H9 (cell line): Measurements from ENCODE around the gene TMEM127. TPM values are rescaled to one million over a fixed set of nuclear protein-coding genes. Genes with fewer than 3 reads are reported as not detected.

Experiments used
- DNase-seq: peaks from one replicate; pipeline ENCODE4 v3.0.0-alpha.2; 2017
- H2AFZ ChIP-seq: one replicate; pipeline ENCODE4 v1.6.1; 2013; ENCODE audit warnings: mild to moderate bottlenecking, low read length, control low read depth, moderate library complexity
- H2AK5ac ChIP-seq: 2 replicates; pipeline ENCODE4 v1.6.1; 2013; ENCODE audit warnings: low read length, control low read depth, mixed read lengths; ENCODE audit not compliant: insufficient read length
- H2BK120ac ChIP-seq: one replicate; pipeline ENCODE4 v1.6.1; 2013; ENCODE audit warnings: low read depth, mild to moderate bottlenecking, low read length, control low read depth, inconsistent platforms; ENCODE audit not compliant: poor library complexity, severe bottlenecking
- H2BK12ac ChIP-seq: 2 replicates; pipeline ENCODE4 v1.6.1; 2013; ENCODE audit warnings: low read length, control low read depth, mixed read lengths, low read depth; ENCODE audit not compliant: insufficient read length
- H2BK15ac ChIP-seq: 2 replicates; pipeline ENCODE4 v1.6.1; 2013; ENCODE audit warnings: low read depth, low read length, control low read depth
- H2BK20ac ChIP-seq: one replicate; pipeline ENCODE4 v1.6.1; 2013; ENCODE audit warnings: low read depth, mild to moderate bottlenecking, low read length, control low read depth, inconsistent platforms; ENCODE audit not compliant: poor library complexity, severe bottlenecking
- H2BK5ac ChIP-seq: 2 replicates; pipeline ENCODE4 v1.6.1; 2013; ENCODE audit warnings: low read length, control low read depth, mixed read lengths; ENCODE audit not compliant: insufficient read length
- H3K14ac ChIP-seq: 2 replicates; pipeline ENCODE4 v1.6.1; 2013; ENCODE audit warnings: low read length, control low read depth; ENCODE audit not compliant: insufficient read depth
- H3K18ac ChIP-seq: 2 replicates; pipeline ENCODE4 v1.6.1; 2013; ENCODE audit warnings: low read depth, mild to moderate bottlenecking, mixed read lengths, low read length, control low read depth; ENCODE audit not compliant: insufficient read length
- H3K23ac ChIP-seq: 2 replicates; pipeline ENCODE4 v1.6.1; 2013; ENCODE audit warnings: low read length, control low read depth, mixed read lengths, low read depth; ENCODE audit not compliant: insufficient read length
- H3K23me2 ChIP-seq: 2 replicates; pipeline ENCODE4 v1.6.1; 2013; ENCODE audit warnings: low read depth, mild to moderate bottlenecking, mixed read lengths, low read length, control low read depth; ENCODE audit not compliant: insufficient read length, poor library complexity, severe bottlenecking
- H3K27ac ChIP-seq: 2 replicates; pipeline ENCODE4 v1.5.1; 2013; ENCODE audit warnings: low read length, control low read depth, mixed read lengths, low read depth; ENCODE audit not compliant: insufficient read length
- H3K27me3 ChIP-seq: 2 replicates; pipeline ENCODE4 v1.6.1; 2013; ENCODE audit warnings: low read length, control low read depth, inconsistent platforms; ENCODE audit not compliant: insufficient read depth
- H3K4ac ChIP-seq: 2 replicates; pipeline ENCODE4 v1.6.1; 2013; ENCODE audit warnings: low read depth, mild to moderate bottlenecking, control low read depth, inconsistent platforms, low read length, moderate library complexity
- H3K4me1 ChIP-seq: 2 replicates; pipeline ENCODE4 v1.6.1; 2013; ENCODE audit warnings: low read length, control low read depth, inconsistent platforms; ENCODE audit not compliant: insufficient read depth
- H3K4me2 ChIP-seq: 2 replicates; pipeline ENCODE4 v1.6.1; 2013; ENCODE audit warnings: low read length, control low read depth, mixed read lengths; ENCODE audit not compliant: insufficient read length, insufficient read depth
- H3K56ac ChIP-seq: 2 replicates; pipeline ENCODE4 v1.6.1; 2013; ENCODE audit warnings: low read depth, mild to moderate bottlenecking, mixed read lengths, low read length, control low read depth; ENCODE audit not compliant: insufficient read length
- H3K79me1 ChIP-seq: 2 replicates; pipeline ENCODE4 v1.6.1; 2013; ENCODE audit warnings: low read depth, mild to moderate bottlenecking, moderate library complexity, low read length, control low read depth, inconsistent platforms; ENCODE audit not compliant: insufficient read depth, poor library complexity, severe bottlenecking
- H3K79me2 ChIP-seq: 2 replicates; pipeline ENCODE4 v1.6.1; 2013; ENCODE audit warnings: low read length, control low read depth, inconsistent platforms; ENCODE audit not compliant: insufficient read depth
- H3K9ac ChIP-seq: 2 replicates; pipeline ENCODE4 v1.6.1; 2013; ENCODE audit warnings: low read length, control low read depth, mixed read lengths; ENCODE audit not compliant: insufficient read length; ENCODE audit errors: extremely low read depth
- H3K9me3 ChIP-seq: one replicate; pipeline ENCODE4 v1.6.1; 2013; ENCODE audit warnings: low read depth, low read length, inconsistent platforms; ENCODE audit not compliant: control insufficient read depth
- H3T11ph ChIP-seq: one replicate; pipeline ENCODE4 v1.6.1; 2013; ENCODE audit warnings: mild to moderate bottlenecking, low read length, control low read depth, inconsistent platforms
- H4K20me1 ChIP-seq: one replicate; pipeline ENCODE4 v1.6.1; 2013; ENCODE audit not compliant: control insufficient read depth, insufficient read length, insufficient read depth
- H4K5ac ChIP-seq: 2 replicates; pipeline ENCODE4 v1.6.1; 2013; ENCODE audit warnings: low read depth, mild to moderate bottlenecking, mixed read lengths, low read length, control low read depth; ENCODE audit not compliant: insufficient read length
- H4K8ac ChIP-seq: replicated peaks from 2 replicates; pipeline ENCODE4 v1.6.1; 2013; ENCODE audit warnings: low read length, control low read depth, mixed read lengths, low read depth; ENCODE audit not compliant: insufficient read length
- H4K91ac ChIP-seq: 2 replicates; pipeline ENCODE4 v1.6.1; 2013; ENCODE audit warnings: low read depth, mild to moderate bottlenecking, moderate library complexity, mixed read lengths, low read length, control low read depth; ENCODE audit not compliant: insufficient read length
- H3K27ac Mint-ChIP-seq, 3 experiments: 2 replicates in 2 of 3; 3 replicates in 1 of 3; pipeline ENCODE4 v1.8.0; 2020 to 2021; ENCODE audit warnings: mixed read lengths in 3 of 3, mild to moderate bottlenecking in 1 of 3, moderate library complexity in 1 of 3
- H3K27me3 Mint-ChIP-seq: 2 replicates; pipeline ENCODE4 v1.8.0; 2021; ENCODE audit warnings: low read depth, mild to moderate bottlenecking, moderate library complexity, mixed read lengths
- H3K36me3 Mint-ChIP-seq, 3 experiments: 2 replicates in 2 of 3; 3 replicates in 1 of 3; pipeline ENCODE4 v1.8.0; 2020 to 2021; ENCODE audit warnings: low read depth in 3 of 3, mixed read lengths in 3 of 3; ENCODE audit not compliant: insufficient read depth in 1 of 3
- H3K4me1 Mint-ChIP-seq, 2 experiments: 2 replicates each; pipeline ENCODE4 v1.8.0; 2020; ENCODE audit warnings: mixed read lengths in 2 of 2
- H3K4me3 Mint-ChIP-seq, 2 experiments: 2 replicates in 1 of 2; 3 replicates in 1 of 2; pipeline ENCODE4 v1.8.0; 2020 to 2021; ENCODE audit warnings: mild to moderate bottlenecking in 2 of 2, mixed read lengths in 2 of 2, moderate library complexity in 1 of 2
- H3K9me3 Mint-ChIP-seq, 2 experiments: 2 replicates in 1 of 2; 3 replicates in 1 of 2; pipeline ENCODE4 v1.8.0; 2020; ENCODE audit warnings: mild to moderate bottlenecking in 2 of 2, mixed read lengths in 2 of 2, moderate library complexity in 1 of 2
- CTCF ChIP-seq: fragments of 200-600 bp; sonication (generic); conservative IDR thresholded peaks from 3 replicates; pipeline ENCODE4 v1.8.0; 2021; ENCODE audit warnings: antibody characterized with exemption, mild to moderate bottlenecking
- WGBS: extraction: QIAGEN DNeasy Blood & Tissue Kit; methylation state at CpG from one replicate; pipeline ENCODE4 v1.1.7; 2013; ENCODE audit warnings: missing lambda C conversion rate, low lambda C conversion rate, mixed read lengths; ENCODE audit not compliant: insufficient read length; ENCODE audit errors: extremely low coverage; 5-methylcytosine and 5-hydroxymethylcytosine counted together
- total RNA-seq: library from RNA; stranded (reverse); gene quantifications from 2 replicates; pipeline ENCODE4 v1.2.1, GENCODE V29; 2021

TMEM127 gene
- total RNA-seq, 1 experiment from 2014 or later, result 30.1 TPM

- H4K20me1 ChIP-seq, result no peaks in the 10 kb centered on the region
- H3K79me2 ChIP-seq, result no peaks in the 10 kb centered on the region
- H4K5ac ChIP-seq, result no peak overlapping the region
- H3K9me3 Mint-ChIP-seq, result no peaks in the 10 kb centered on the region
- no peak overlapping the region for H4K8ac ChIP-seq
- H3K27ac ChIP-seq, result no peak overlapping the region
- H2AK5ac ChIP-seq, result no peak overlapping the region
- H2BK15ac ChIP-seq, result no peak overlapping the region
- no peak overlapping the region for H3K18ac ChIP-seq
- no peaks in the 10 kb centered on the region for H3K23me2 ChIP-seq
- H3K14ac ChIP-seq, result no peak overlapping the region
- H3K9me3 ChIP-seq, result no peaks in the 10 kb centered on the region
- no peak overlapping the region for H2BK12ac ChIP-seq
- no CpG with 5 or more reads among the region's 3 CpGs for WGBS
- no peak for DNase-seq
- H3K4me1 ChIP-seq, result no peaks in the 10 kb centered on the region
- no peak overlapping the region for H2BK120ac ChIP-seq
- no peak overlapping the region for H3T11ph ChIP-seq
- no peak overlapping the region for H3K4me2 ChIP-seq
- H3K56ac ChIP-seq, result no peak overlapping the region
- no peaks in the 10 kb centered on the region for H3K27me3 ChIP-seq
- no peak overlapping the region for H3K27ac Mint-ChIP-seq
- no peak overlapping the region for H4K91ac ChIP-seq
- peaks cover 9% of the 10 kb centered on the region in 2 experiments for H3K4me1 Mint-ChIP-seq
- no peaks in the 10 kb centered on the region for H3K27me3 Mint-ChIP-seq
- no peak overlapping the region for H3K9ac ChIP-seq
- H3K4ac ChIP-seq, result no peak overlapping the region
- H2BK20ac ChIP-seq, result no peak overlapping the region
- no peak overlapping the region for H2BK5ac ChIP-seq
- no peaks in the 10 kb centered on the region for H3K79me1 ChIP-seq
- no peak for TF ChIP-seq CTCF
- H2AFZ ChIP-seq, result no peak overlapping the region
- H3K23ac ChIP-seq, result no peak overlapping the region
- H3K4me3 Mint-ChIP-seq, result no peak overlapping the region
- no peaks in the 10 kb centered on the region for H3K36me3 Mint-ChIP-seq
Observed at GRCh38 chr2:96239091-96239490, 26.7 kb downstream of the TMEM127 start.
